ENCODE data around the gene GNG13. TPM values are rescaled to one million over a fixed set of nuclear protein-coding genes. Genes with fewer than 3 reads are reported as not detected.

Gene GNG13
- total RNA-seq, 4 donors from 2014 or later = not detected

DNA sequence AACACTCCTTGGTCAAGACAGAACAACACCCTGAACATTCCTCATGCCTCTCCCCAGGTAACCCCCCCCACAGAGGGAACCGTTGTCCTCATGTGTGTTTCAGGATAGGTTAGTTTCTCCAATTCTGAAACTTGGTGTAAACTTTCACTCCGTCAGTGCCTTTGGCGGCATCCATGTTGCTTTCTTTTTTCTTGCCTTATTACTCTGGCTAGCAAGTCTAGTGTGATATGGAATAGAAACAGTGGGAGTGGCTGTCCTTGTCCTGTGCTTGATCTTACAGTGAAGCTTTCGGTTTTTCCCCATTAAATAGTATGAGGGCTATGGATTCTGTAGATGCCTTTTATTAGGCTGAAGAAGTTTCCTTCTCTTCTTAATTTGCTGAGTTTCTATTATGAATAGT is 35.7 kb upstream of the GNG13 start:
- DNase-seq (ENCODE audit: low spot score in 2 of 2) = no peak
- TF ChIP-seq, protein P1, sequence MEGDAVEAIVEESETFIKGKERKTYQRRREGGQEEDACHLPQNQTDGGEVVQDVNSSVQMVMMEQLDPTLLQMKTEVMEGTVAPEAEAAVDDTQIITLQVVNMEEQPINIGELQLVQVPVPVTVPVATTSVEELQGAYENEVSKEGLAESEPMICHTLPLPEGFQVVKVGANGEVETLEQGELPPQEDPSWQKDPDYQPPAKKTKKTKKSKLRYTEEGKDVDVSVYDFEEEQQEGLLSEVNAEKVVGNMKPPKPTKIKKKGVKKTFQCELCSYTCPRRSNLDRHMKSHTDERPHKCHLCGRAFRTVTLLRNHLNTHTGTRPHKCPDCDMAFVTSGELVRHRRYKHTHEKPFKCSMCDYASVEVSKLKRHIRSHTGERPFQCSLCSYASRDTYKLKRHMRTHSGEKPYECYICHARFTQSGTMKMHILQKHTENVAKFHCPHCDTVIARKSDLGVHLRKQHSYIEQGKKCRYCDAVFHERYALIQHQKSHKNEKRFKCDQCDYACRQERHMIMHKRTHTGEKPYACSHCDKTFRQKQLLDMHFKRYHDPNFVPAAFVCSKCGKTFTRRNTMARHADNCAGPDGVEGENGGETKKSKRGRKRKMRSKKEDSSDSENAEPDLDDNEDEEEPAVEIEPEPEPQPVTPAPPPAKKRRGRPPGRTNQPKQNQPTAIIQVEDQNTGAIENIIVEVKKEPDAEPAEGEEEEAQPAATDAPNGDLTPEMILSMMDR (IDR thresholded peaks at IDR 0.05) = no peak
- TF ChIP-seq POLR2A (IDR thresholded peaks at IDR 0.05) = no peak
- TF ChIP-seq EP300 (IDR thresholded peaks at IDR 0.05) = no peak
- TF ChIP-seq POLR2AphosphoS5 (IDR thresholded peaks at IDR 0.05) = no peak
- no peaks in the 10 kb centered on the region for H3K36me3 ChIP-seq
- no peak overlapping the region for H3K27ac ChIP-seq
- H3K9me3 ChIP-seq = peaks cover 18% of the 10 kb centered on the region
- H3K4me1 ChIP-seq = no peaks in the 10 kb centered on the region
- WGBS = 94% methylated on average over 4 of the region's 4 CpGs
- peaks cover 49% of the 10 kb centered on the region for H3K27me3 ChIP-seq
- H3K4me3 ChIP-seq = no peak overlapping the region

DNA sequence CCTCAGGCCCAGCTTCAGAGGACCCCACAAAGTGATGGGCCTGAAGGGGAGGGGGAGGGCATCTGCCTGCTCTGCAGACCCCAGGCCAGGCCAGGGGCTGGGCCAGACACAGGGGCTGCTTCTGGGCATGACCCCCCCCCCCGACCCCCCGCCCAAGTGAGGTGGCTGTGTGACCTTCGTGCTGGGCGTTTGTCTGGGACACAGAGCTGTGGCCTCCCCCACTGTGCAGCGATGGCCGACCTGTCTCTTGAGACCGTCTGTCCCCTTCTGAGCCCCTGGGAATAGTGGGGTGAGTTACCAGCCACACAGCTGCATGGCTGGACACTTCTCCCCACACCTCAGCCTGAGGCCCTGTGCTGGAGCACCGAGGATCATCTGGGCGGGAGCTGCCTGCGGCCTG is 34.8 kb upstream of the GNG13 start:
- TF ChIP-seq POLR2A (IDR thresholded peaks at IDR 0.05) (no peak), POLR2AphosphoS5 (IDR thresholded peaks at IDR 0.05) (no peak), EP300 (IDR thresholded peaks at IDR 0.05) (no peak)
- TF ChIP-seq, protein P1 (IDR thresholded peaks at IDR 0.05) = no peak
- 95% methylated on average over 5 of the region's 10 CpGs for WGBS
- Histone ChIP-seq H3K9me3 (peaks cover 18% of the 10 kb centered on the region), H3K4me3 (no peak overlapping the region), H3K27me3 (peaks cover 49% of the 10 kb centered on the region), H3K27ac (no peak overlapping the region), H3K4me1 (no peaks in the 10 kb centered on the region), H3K36me3 (no peaks in the 10 kb centered on the region)
- no peak for DNase-seq (ENCODE audit: low spot score in 2 of 2)

DNA sequence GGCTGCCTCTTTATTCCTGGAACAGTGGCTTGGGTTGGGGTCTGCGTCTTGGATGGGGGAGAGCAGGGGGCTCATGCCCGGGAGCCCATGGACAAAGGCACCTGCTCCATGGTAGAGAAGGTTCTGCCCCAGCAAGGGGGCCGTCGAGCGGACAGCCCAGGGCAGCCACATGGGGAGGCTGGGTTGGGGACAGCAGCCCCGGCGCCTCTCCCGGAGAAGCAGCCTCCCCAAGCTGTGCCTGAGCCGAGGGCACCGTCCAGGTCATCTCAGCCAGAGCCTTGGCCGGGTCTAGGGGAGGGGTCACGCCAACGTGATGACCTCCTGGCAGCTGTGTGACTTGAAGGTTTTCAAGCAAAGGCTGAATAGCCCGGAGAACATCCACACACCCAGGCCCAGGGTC is 32.9 kb upstream of the GNG13 start:
- 79% methylated on average over 11 of the region's 14 CpGs for WGBS
- Histone ChIP-seq H3K4me1 (no peaks in the 10 kb centered on the region), H3K4me3 (no peak overlapping the region), H3K9me3 (peaks cover 18% of the 10 kb centered on the region), H3K27ac (no peak overlapping the region), H3K36me3 (no peaks in the 10 kb centered on the region), H3K27me3 (peaks cover 39% of the 10 kb centered on the region)
- no peak for DNase-seq (ENCODE audit: low spot score in 2 of 2)
- TF ChIP-seq POLR2AphosphoS5 (IDR thresholded peaks at IDR 0.05) = no peak
- no peak for TF ChIP-seq EP300 (IDR thresholded peaks at IDR 0.05)
- TF ChIP-seq, protein P1 (IDR thresholded peaks at IDR 0.05) = no peak

DNA sequence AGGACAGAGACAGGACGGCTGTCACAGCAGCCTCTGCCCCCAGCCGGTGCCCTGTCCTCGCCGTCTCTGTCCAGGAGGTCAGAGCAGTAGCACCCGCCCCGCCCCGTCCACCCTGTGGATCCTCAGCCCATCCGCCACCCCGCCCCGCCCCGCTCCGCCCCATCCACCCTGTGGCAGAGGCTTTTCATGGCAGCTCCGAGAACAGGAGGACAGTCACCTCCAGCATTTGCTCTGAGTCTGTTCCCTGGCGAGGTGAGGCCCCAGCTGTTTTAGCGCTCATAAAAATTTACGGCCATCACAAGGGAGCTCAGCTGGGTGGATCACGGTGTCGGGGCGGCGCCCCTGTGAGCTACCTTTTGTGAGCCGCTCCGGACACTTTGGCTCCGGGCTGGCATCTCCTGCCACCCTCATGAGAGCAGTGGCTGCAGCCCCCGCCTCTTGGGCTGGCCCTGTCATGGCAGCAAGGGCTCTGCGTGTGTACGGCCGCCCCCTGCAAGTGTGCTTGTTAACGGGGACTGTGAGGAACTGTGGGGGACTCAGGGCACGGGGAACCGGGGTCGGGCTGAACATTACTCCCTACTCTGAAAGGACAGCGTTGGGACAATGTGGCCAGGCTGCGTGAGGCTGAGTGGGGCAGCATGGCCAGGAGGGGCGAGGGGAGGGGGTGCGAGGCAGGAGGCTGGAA is 32.3 kb upstream of the GNG13 start:
- Histone ChIP-seq H3K9me3 (peaks cover 18% of the 10 kb centered on the region), H3K27me3 (peaks cover 39% of the 10 kb centered on the region), H3K36me3 (no peaks in the 10 kb centered on the region), H3K4me1 (no peaks in the 10 kb centered on the region), H3K27ac (no peak overlapping the region), H3K4me3 (no peak overlapping the region)
- DNase-seq (ENCODE audit: low spot score in 2 of 2) = no peak
- WGBS = 50% methylated on average over 24 of the region's 35 CpGs
- no peak for TF ChIP-seq POLR2A (IDR thresholded peaks at IDR 0.05)
- no peak for TF ChIP-seq EP300 (IDR thresholded peaks at IDR 0.05)

DNA sequence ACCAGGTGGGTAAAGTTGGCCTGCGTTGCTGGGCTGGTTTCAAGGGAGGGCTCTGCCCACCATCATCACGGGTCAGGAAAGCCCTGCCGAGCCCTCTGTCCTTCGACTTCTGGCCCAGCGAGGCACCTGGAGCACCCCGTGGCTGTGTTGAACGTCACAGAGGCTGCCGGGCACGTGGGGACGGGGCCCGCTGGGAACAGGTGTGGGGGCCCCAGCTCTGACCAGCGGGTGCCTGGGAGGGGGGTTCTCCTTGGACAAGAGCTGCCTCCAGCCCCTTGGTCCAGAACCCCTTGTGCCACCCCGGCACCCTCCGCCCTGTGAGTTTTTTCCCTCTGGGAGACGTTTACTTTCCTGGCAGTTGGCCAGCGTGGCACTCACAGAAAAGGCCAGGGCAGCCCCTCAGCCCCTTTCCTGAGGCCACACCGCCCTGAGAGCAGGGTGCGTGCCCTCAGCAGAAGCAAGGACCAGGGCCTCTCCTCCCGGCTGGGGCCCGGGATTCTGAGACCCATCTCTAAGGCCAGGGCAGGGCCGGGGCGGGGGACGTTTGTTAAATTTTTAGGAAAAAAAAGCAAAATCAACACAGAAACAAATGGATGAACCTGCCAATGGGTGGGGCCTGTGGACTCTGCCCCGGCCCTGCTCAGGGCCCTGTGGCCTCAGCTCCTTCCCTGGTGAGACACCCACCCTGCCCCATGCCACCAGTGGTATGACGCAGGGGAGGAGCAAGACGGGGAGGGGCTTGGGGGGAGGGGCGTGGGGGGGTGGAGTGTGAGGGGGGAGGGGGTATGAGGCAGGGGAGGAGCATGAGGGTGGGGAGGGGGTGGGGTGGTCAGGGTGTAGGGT is 31.3 kb upstream of the GNG13 start:
- H3K27ac ChIP-seq = no peak overlapping the region
- no peaks in the 10 kb centered on the region for H3K4me1 ChIP-seq
- TF ChIP-seq EP300 (IDR thresholded peaks at IDR 0.05) (no peak), POLR2A (IDR thresholded peaks at IDR 0.05) (no peak), POLR2AphosphoS5 (IDR thresholded peaks at IDR 0.05) (no peak)
- TF ChIP-seq, protein P1 (IDR thresholded peaks at IDR 0.05) = no peak
- H3K4me3 ChIP-seq = no peak overlapping the region
- H3K36me3 ChIP-seq = no peaks in the 10 kb centered on the region
- peaks cover 13% of the 10 kb centered on the region for H3K9me3 ChIP-seq
- no peak for DNase-seq (ENCODE audit: low spot score in 2 of 2)
- peaks cover 39% of the 10 kb centered on the region for H3K27me3 ChIP-seq
- WGBS = 64% methylated on average over 15 of the region's 27 CpGs

All from suprapubic skin (tissue), 4 donors.